BE2C (cell line): Measurements from ENCODE around the gene TMED10.
"Not testable (repeated sequence)": the region's sequence is repeated elsewhere in the genome, so short reads cannot be mapped to it uniquely, and the experiment has no call there.

Experiments used
- DNase-seq: peaks from one replicate; pipeline ENCODE4 v3.0.0-alpha.2; 2020
- H3K27me3 ChIP-seq: fragments of 250-450 bp; sonication (Bioruptor Pico); 2 replicates; pipeline ENCODE4 v1.5.1; 2020; ENCODE audit warnings: mild to moderate bottlenecking
- H3K36me3 ChIP-seq: fragments of 250-450 bp; sonication (Bioruptor Pico); 2 replicates; pipeline ENCODE4 v1.5.1; 2020; ENCODE audit warnings: mild to moderate bottlenecking
- H3K4me1 ChIP-seq: fragments of 250-450 bp; sonication (Bioruptor Pico); 2 replicates; pipeline ENCODE4 v1.5.1; 2020
- H3K4me3 ChIP-seq: 2 replicates; pipeline ENCODE4 v1.5.1; 2011; ENCODE audit warnings: low read depth, low read length
- H3K9me3 ChIP-seq: fragments of 250-450 bp; sonication (Bioruptor Pico); 2 replicates; pipeline ENCODE4 v1.5.1; 2020
- CTCF ChIP-seq: IDR thresholded peaks from 2 replicates; pipeline ENCODE4 v1.5.1; 2012; ENCODE audit warnings: mild to moderate bottlenecking, low read depth, low read length

TMED10 gene

GRCh38 chr14:75138492-75138891 is 37.9 kb downstream of the TMED10 start:
- no peak for TF ChIP-seq CTCF
- Histone ChIP-seq H3K4me3 (no peak overlapping the region), H3K4me1 (no peaks in the 10 kb centered on the region), H3K27me3 (no peaks in the 10 kb centered on the region), H3K36me3 (peaks cover 23% of the 10 kb centered on the region), H3K9me3 (no peaks in the 10 kb centered on the region)
- no peak for DNase-seq

DNA sequence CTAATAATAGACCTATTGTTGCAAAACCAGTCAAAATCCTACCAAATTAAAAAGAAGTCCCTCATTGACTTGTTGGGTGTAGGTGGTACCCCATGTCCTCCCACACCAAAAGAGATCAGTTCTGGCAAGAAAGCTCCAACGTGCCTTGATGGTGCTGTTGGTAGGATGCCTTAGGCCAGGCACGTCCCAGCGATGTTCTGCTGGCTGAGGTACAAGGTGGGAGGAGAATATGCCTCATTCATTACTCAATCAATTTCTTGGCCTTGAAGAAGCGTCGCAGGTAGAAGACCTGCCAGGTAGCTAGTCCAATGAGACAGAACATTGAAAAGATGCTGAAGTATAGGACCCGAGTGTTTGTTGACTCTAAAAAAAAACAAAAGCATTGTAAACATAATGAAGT is 41.8 kb downstream of the TMED10 start:
- Histone ChIP-seq H3K27me3 (no peaks in the 10 kb centered on the region), H3K4me3 (no peak overlapping the region), H3K4me1 (no peaks in the 10 kb centered on the region), H3K9me3 (no peaks in the 10 kb centered on the region), H3K36me3 (peaks cover 23% of the 10 kb centered on the region)
- TF ChIP-seq CTCF: no peak
- no peak for DNase-seq

DNA sequence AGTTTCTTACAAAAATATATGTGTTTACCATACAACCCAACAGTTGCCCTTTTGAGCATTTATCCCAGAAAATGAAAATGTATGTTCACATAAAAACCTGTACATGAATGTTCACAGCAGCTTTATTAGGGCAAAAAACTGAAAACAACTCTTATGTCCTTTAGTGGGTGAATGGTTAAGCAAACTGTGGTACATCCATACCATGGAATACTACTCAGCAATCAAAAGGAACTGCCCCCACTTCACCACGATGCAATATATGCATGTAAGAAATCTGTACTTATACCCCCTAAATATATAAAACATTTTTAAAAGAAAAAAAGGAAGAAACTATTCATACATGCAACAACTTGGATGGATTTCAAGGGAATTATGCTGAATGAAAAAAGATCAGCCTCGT is 42.8 kb downstream of the TMED10 start:
- TF ChIP-seq CTCF: no peak
- DNase-seq: no peak
- Histone ChIP-seq H3K36me3 (peaks cover 23% of the 10 kb centered on the region), H3K4me1 (no peaks in the 10 kb centered on the region), H3K4me3 (no peak overlapping the region), H3K9me3 (no peaks in the 10 kb centered on the region), H3K27me3 (no peaks in the 10 kb centered on the region)

- H3K4me1 ChIP-seq: no peaks in the 10 kb centered on the region
- H3K27me3 ChIP-seq: no peaks in the 10 kb centered on the region
- H3K4me3 ChIP-seq: no peak overlapping the region
- DNase-seq: peak; percentile 45
- TF ChIP-seq CTCF: peak; percentile 82
- no peaks in the 10 kb centered on the region for H3K9me3 ChIP-seq
- H3K36me3 ChIP-seq: peaks cover 22% of the 10 kb centered on the region
Measured at GRCh38 chr14:75132382-75133086, 43.9 kb downstream of the TMED10 start.

DNA sequence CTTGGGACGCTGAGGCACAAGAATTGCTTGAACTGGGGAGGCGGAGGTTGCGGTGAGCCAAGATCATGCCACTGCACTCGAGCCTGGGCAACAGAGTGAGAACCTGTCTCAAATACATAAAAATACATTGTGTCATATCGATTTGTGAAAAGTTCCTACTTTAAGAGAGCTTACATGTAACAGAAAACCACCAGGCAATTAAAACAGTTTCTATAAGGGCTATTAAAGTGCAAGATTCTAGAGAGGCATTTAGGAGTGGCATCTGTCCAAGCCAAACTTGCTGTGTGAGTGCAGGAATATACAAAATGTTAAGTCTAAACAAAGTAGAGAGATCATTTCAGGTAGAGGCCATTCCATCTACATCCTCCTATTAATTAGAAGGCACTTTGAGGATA is 47.8 kb downstream of the TMED10 start:
- H3K36me3 ChIP-seq: peaks cover 3% of the 10 kb centered on the region
- no peaks in the 10 kb centered on the region for H3K9me3 ChIP-seq
- DNase-seq: no peak
- TF ChIP-seq CTCF: no peak
- H3K4me3 ChIP-seq: no peak overlapping the region
- H3K27me3 ChIP-seq: no peaks in the 10 kb centered on the region
- H3K4me1 ChIP-seq: peaks cover 5% of the 10 kb centered on the region; the same call in 1 of the 2 replicates

GRCh38 chr14:75127903-75128595 is 48.4 kb downstream of the TMED10 start:
- H3K9me3 ChIP-seq: no peaks in the 10 kb centered on the region

GRCh38 chr14:75127474-75127820 is 49.0 kb downstream of the TMED10 start:
- H3K27me3 ChIP-seq, H3K9me3 ChIP-seq, H3K36me3 ChIP-seq, DNase-seq, H3K4me1 ChIP-seq: not testable (repeated sequence)
- peak overlapping the region; percentile 76 for H3K4me3 ChIP-seq

More at GRCh38 chr14:75127903-75128595, 48.4 kb downstream of the TMED10 start:
- TF ChIP-seq CTCF: no peak
- DNase-seq: no peak
- Histone ChIP-seq H3K36me3 (peaks cover 6% of the 10 kb centered on the region), H3K27me3 (no peaks in the 10 kb centered on the region), H3K4me3 (peak overlapping the region; percentile 76), H3K4me1 (peaks cover 5% of the 10 kb centered on the region; the same call in 1 of the 2 replicates)
